Measurements from ENCODE around the gene CFAP300. TPM values are rescaled to one million over a fixed set of nuclear protein-coding genes. Genes with fewer than 3 reads are reported as not detected.

Gene CFAP300
- not detected in 2 replicates for total RNA-seq (2014; rRNA removed; shearing (Covaris generic))

GRCh38 chr11:102047305-102047924 lies at the start of gene CFAP300:
Gene CFAP300 (plus strand): TSS chr11:102047437. CDS start chr11:102047471, 34 bp downstream.
- in situ Hi-C loops (cut with HindIII; ENCODE audit: low sequenced_read_pairs), result no loop called here
- peak; percentile 3 for DNase-seq (ENCODE audit: low spot score)

- in situ Hi-C loops (cut with HindIII; ENCODE audit: low sequenced_read_pairs), result no loop called here
- DNase-seq (ENCODE audit: low spot score), result peak; percentile 21
Measured at GRCh38 chr11:102001657-102002338, 45.4 kb upstream of the CFAP300 start.

GRCh38 chr11:102004220-102004619 lies 43.0 kb upstream of the CFAP300 start:
- in situ Hi-C loops (cut with HindIII; ENCODE audit: low sequenced_read_pairs), result no loop called here

GRCh38 chr11:102005306-102005705 lies 41.9 kb upstream of the CFAP300 start:
- DNase-seq (ENCODE audit: low spot score), result no peak
- in situ Hi-C loops (cut with HindIII; ENCODE audit: low sequenced_read_pairs), result no loop called here

More at GRCh38 chr11:102004220-102004619, 43.0 kb upstream of the CFAP300 start:
- no peak for DNase-seq (ENCODE audit: low spot score)

- in situ Hi-C loops (cut with HindIII; ENCODE audit: low sequenced_read_pairs), result no loop called here
- DNase-seq (ENCODE audit: low spot score), result no peak
Measured at GRCh38 chr11:102006835-102007566, 40.2 kb upstream of the CFAP300 start.

- in situ Hi-C loops (cut with HindIII; ENCODE audit: low sequenced_read_pairs), result no loop called here
- peak; percentile 71 for DNase-seq (ENCODE audit: low spot score)
Measured at GRCh38 chr11:102007567-102008437, 39.4 kb upstream of the CFAP300 start.

GRCh38 chr11:102010776-102011494 lies 36.3 kb upstream of the CFAP300 start:
- no peak for DNase-seq (ENCODE audit: low spot score)
- in situ Hi-C loops (cut with HindIII; ENCODE audit: low sequenced_read_pairs), result no loop called here

GRCh38 chr11:102012946-102013345 lies 34.3 kb upstream of the CFAP300 start:
- no peak for DNase-seq (ENCODE audit: low spot score)
- in situ Hi-C loops (cut with HindIII; ENCODE audit: low sequenced_read_pairs), result no loop called here

GRCh38 chr11:102014756-102015155 lies 32.5 kb upstream of the CFAP300 start:
- in situ Hi-C loops (cut with HindIII; ENCODE audit: low sequenced_read_pairs), result no loop called here
- DNase-seq (ENCODE audit: low spot score), result no peak

GRCh38 chr11:102017026-102017425 lies 30.2 kb upstream of the CFAP300 start:
- no peak for DNase-seq (ENCODE audit: low spot score)
- in situ Hi-C loops (cut with HindIII; ENCODE audit: low sequenced_read_pairs), result no loop called here

GRCh38 chr11:102026217-102026616 lies 21.0 kb upstream of the CFAP300 start:
- in situ Hi-C loops (cut with HindIII; ENCODE audit: low sequenced_read_pairs), result no loop called here
- DNase-seq (ENCODE audit: low spot score), result no peak

GRCh38 chr11:102026959-102027358 lies 20.3 kb upstream of the CFAP300 start:
- in situ Hi-C loops (cut with HindIII; ENCODE audit: low sequenced_read_pairs), result no loop called here
- no peak for DNase-seq (ENCODE audit: low spot score)

GRCh38 chr11:102036757-102037156 lies 10.5 kb upstream of the CFAP300 start:
- in situ Hi-C loops (cut with HindIII; ENCODE audit: low sequenced_read_pairs), result no loop called here
- DNase-seq (ENCODE audit: low spot score), result no peak

- in situ Hi-C loops (cut with HindIII; ENCODE audit: low sequenced_read_pairs), result no loop called here
- DNase-seq (ENCODE audit: low spot score), result no peak
Measured at GRCh38 chr11:102046841-102047240, 396 bp upstream of the CFAP300 start.

- in situ Hi-C loops (cut with HindIII; ENCODE audit: low sequenced_read_pairs), result no loop called here
- DNase-seq (ENCODE audit: low spot score), result no peak
Measured at GRCh38 chr11:102050927-102051575, 3.8 kb downstream of the CFAP300 start.

GRCh38 chr11:102061276-102061675 lies 14.0 kb downstream of the CFAP300 start:
- DNase-seq (ENCODE audit: low spot score), result no peak
- in situ Hi-C loops (cut with HindIII; ENCODE audit: low sequenced_read_pairs), result no loop called here

GRCh38 chr11:102062106-102062505 lies 14.9 kb downstream of the CFAP300 start:
- DNase-seq (ENCODE audit: low spot score), result no peak
- in situ Hi-C loops (cut with HindIII; ENCODE audit: low sequenced_read_pairs), result no loop called here

- in situ Hi-C loops (cut with HindIII; ENCODE audit: low sequenced_read_pairs), result no loop called here
- DNase-seq (ENCODE audit: low spot score), result no peak
Measured at GRCh38 chr11:102064316-102064715, 17.1 kb downstream of the CFAP300 start.
